Kidney (tissue), 14 donors: ENCODE data around the gene EEIG1. TPM values are rescaled to one million over a fixed set of nuclear protein-coding genes. Genes with fewer than 3 reads are reported as not detected.

Source experiments
- DNase-seq, 5 donors: peaks; one replicate each; pipeline ENCODE4 v3.0.0-alpha.2; 2013 to 2020
- FAIRE-seq: peaks from 2 replicates; lab custom pipeline; 2012; peaks lifted over from hg19 to GRCh38; lab: Jason Lieb, UNC
- H3K27ac ChIP-seq, 2 donors: one replicate each; pipeline ENCODE4 v1.7.0; 2013; ENCODE audit warnings: low read depth in 2 of 2, low read length in 2 of 2, inconsistent platforms in 1 of 2
- H3K27me3 ChIP-seq: one replicate; pipeline ENCODE4 v1.7.1; 2013; ENCODE audit warnings: low read length, inconsistent platforms; ENCODE audit not compliant: control insufficient read depth, insufficient read depth
- H3K36me3 ChIP-seq, 3 donors: one replicate each; pipeline versions ENCODE4 v1.7.0 to v1.7.1; 2013; ENCODE audit warnings: low read length in 3 of 3, control low read depth in 1 of 3, inconsistent platforms in 1 of 3; ENCODE audit not compliant: insufficient read depth in 3 of 3, control insufficient read depth in 2 of 3
- H3K4me1 ChIP-seq, 3 donors: one replicate each; pipeline versions ENCODE4 v1.7.0 to v1.7.1; 2013; ENCODE audit warnings: low read length in 3 of 3, inconsistent platforms in 1 of 3, low read depth in 1 of 3; ENCODE audit not compliant: control insufficient read depth in 2 of 3, insufficient read depth in 2 of 3
- H3K4me3 ChIP-seq, 3 donors: one replicate each; pipeline versions ENCODE4 v1.7.0 to v1.8.1; 2013; ENCODE audit warnings: low read length in 3 of 3, control low read depth in 1 of 3, inconsistent platforms in 1 of 3
- H3K9ac ChIP-seq, 3 donors: one replicate each; pipeline versions ENCODE4 v1.7.0 to v1.7.1; 2013; ENCODE audit warnings: low read length in 3 of 3, control low read depth in 1 of 3, inconsistent platforms in 1 of 3
- H3K9me3 ChIP-seq, 3 donors: one replicate each; pipeline versions ENCODE4 v1.7.0 to v1.7.1; 2013; ENCODE audit warnings: low read length in 3 of 3, control low read depth in 1 of 3, inconsistent platforms in 1 of 3; ENCODE audit not compliant: control insufficient read depth in 2 of 3, insufficient read depth in 1 of 3
- CTCF ChIP-seq: IDR thresholded peaks from 3 replicates; pipeline ENCODE4 v1.5.1; 2012; ENCODE audit warnings: mild to moderate bottlenecking, moderate library complexity, borderline replicate concordance; ENCODE audit not compliant: insufficient read depth; ENCODE audit errors: extremely low read depth
- intact Hi-C: fragments of 100-400 bp; cut with DNase I; formaldehyde crosslinking; loops from one replicate; pipeline ENCODE4 v1.11.1; 2022
- polyA plus RNA-seq: library from polyadenylated mRNA; stranded (reverse); fragments of 350-450 nt; fragmentation: Illumina TruSeq; extraction: RNeasy Lipid Tissue Mini Kit (QIAGEN cat#74804); gene quantifications from one replicate; pipeline ENCODE4 v1.2.3, GENCODE V29; 2014; ENCODE audit warnings: low read depth, low replicate concordance; ENCODE audit not compliant: insufficient read depth
- total RNA-seq: library from RNA; stranded (reverse); fragmentation: NEBNext Ultra II Directional; extraction: Animal tissue kit (Norgen Biotek cat#: 25700); gene quantifications from one replicate; pipeline ENCODE4 v1.2.1, GENCODE V29; 2021
- donor health status: control.
- donor health status: control.
- donor health status: control.
- donor health status: control.
- donor health status: control.
- donor health status: DM: yes; HTN: yes; CAD: no.
- donor health status: Normal renal cell carcinoma (clear cell type).

The EEIG1 gene
- total and polyA plus RNA-seq, 2 donors from 2014 or later: 34.3 to 75.9 TPM

- no peak for DNase-seq
- no peak for FAIRE-seq
- Histone ChIP-seq H3K4me1 (peaks cover 0 to 77% (median 68%) of the 10 kb centered on the region in 3 donors), H3K27me3 (no peaks in the 10 kb centered on the region), H3K36me3 (no peaks in the 10 kb centered on the region), H3K9ac (peak overlapping the region in 1 of 3 donors; percentile 12), H3K9me3 (no peaks in the 10 kb centered on the region), H3K27ac (peak overlapping the region in 1 of 2 donors; percentile 92), H3K4me3 (no peak overlapping the region)
- no peak for TF ChIP-seq CTCF
- intact Hi-C loops: no loop called here
These were observed 14.2 kb downstream of the EEIG1 start for GRCh38 chr9:127966416-127967150.

- Histone ChIP-seq H3K4me1 (peaks cover 0 to 73% (median 63%) of the 10 kb centered on the region in 3 donors), H3K27ac (peak overlapping the region; percentile 90 to 92), H3K4me3 (no peak overlapping the region), H3K36me3 (no peaks in the 10 kb centered on the region), H3K27me3 (no peaks in the 10 kb centered on the region), H3K9me3 (no peaks in the 10 kb centered on the region), H3K9ac (peak overlapping the region in 2 of 3 donors; percentile 33 to 53)
- intact Hi-C loops: no loop called here
- no peak for FAIRE-seq
- no peak for DNase-seq
- TF ChIP-seq CTCF: no peak
These were observed 14.8 kb downstream of the EEIG1 start for GRCh38 chr9:127965953-127966352.

GRCh38 chr9:127963359-127964064 lies 17.3 kb downstream of the EEIG1 start:
- no peak for TF ChIP-seq CTCF
- Histone ChIP-seq H3K4me1 (peaks cover 0 to 61% (median 54%) of the 10 kb centered on the region in 3 donors), H3K27me3 (no peaks in the 10 kb centered on the region), H3K9ac (no peak overlapping the region), H3K9me3 (no peaks in the 10 kb centered on the region), H3K4me3 (no peak overlapping the region), H3K27ac (peak overlapping the region; percentile 66 to 71), H3K36me3 (no peaks in the 10 kb centered on the region)
- intact Hi-C loops: no loop called here
- peak in 1 of 5 donors; percentile 66 for DNase-seq
- no peak for FAIRE-seq
